ENCODE measurements around the gene GTF2IRD2. TPM values are rescaled to one million over a fixed set of nuclear protein-coding genes. Genes with fewer than 3 reads are reported as not detected.
"Not testable (repeated sequence)": the region's sequence is repeated elsewhere in the genome, so short reads cannot be mapped to it uniquely, and the experiment has no call there.

The GTF2IRD2 gene
- total and polyA plus RNA-seq, 2 of the 4 experiments (the other 2 are of a cell fraction) = 2.9 to 5.2 TPM

DNA sequence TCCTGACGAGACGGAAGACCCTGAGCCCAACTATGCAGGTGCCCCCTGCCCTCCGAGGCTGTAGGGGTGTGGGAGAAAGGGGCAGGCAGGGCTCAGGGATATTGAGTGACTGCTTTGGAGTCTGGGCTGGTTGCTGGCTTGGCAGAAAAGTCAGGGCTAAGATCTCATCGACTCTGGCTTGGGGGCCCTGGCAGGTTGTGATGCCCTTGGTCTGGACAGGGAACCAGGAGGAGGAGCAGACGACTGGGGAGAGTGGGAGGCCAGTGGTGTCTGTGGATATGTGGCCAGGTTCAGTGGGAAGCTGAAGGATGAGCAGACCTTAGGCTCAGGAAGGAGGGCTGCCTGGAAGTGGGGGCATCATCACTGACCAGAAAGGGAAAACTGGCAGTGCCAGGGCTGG is 67.8 kb downstream of the GTF2IRD2 start:
- H3K9ac ChIP-seq (ENCODE audit: low read depth, low read length); POLR2A ChIA-PET (ENCODE audit: unreplicated experiment); H3K4me2 ChIP-seq (ENCODE audit: low read depth, low read length); H3K4ac ChIP-seq (ENCODE audit: low read depth, low read length); H3K23ac ChIP-seq (ENCODE audit: low read depth, low read length); H3K56ac ChIP-seq (ENCODE audit: extremely low read depth, insufficient read depth, low read length); H3K79me1 ChIP-seq (ENCODE audit: low read depth in 1 of 2, low read length in 2 of 2); H3K14ac ChIP-seq (replicated peaks; ENCODE audit: low read depth, low read length); intact Hi-C loops (cut with micrococcal nuclease); H4K8ac ChIP-seq (ENCODE audit: low read depth in 2 of 2, low read length in 2 of 2); DNase-seq; H2BK20ac ChIP-seq (ENCODE audit: low read depth, low read length); CTCF ChIA-PET; H2AFZ ChIP-seq (replicated peaks; ENCODE audit: low read length, poor library complexity); in situ Hi-C loops (cut with MboI; ENCODE audit: low sequenced_read_pairs); BruUV-seq (replicated peaks); H2BK15ac ChIP-seq (ENCODE audit: low read depth, low read length); H3K9me3 ChIP-seq (ENCODE audit: control insufficient read depth, insufficient read depth, low read length); H4K20me1 ChIP-seq (ENCODE audit: insufficient read depth, low read length); H2AK5ac ChIP-seq (ENCODE audit: low read depth, low read length); H3K27me3 ChIP-seq (ENCODE audit: control insufficient read depth, insufficient read depth, low read length); H2AK9ac ChIP-seq (replicated peaks; ENCODE audit: low read depth, low read length, poor library complexity); H2BK120ac ChIP-seq (ENCODE audit: low read depth, low read length); H4K5ac ChIP-seq (ENCODE audit: low read depth, low read length); H3K27ac ChIP-seq (ENCODE audit: insufficient read depth, low read length); H3K4me1 ChIP-seq (ENCODE audit: control insufficient read depth, insufficient read depth, low read length); H3K18ac ChIP-seq (ENCODE audit: low read depth, low read length); dilution Hi-C loops (cut with HindIII; ENCODE audit: low sequenced_read_pairs, unreplicated experiment); H3K36me3 ChIP-seq (ENCODE audit: control insufficient read depth, insufficient read depth, low read length); H3K9me1 ChIP-seq (ENCODE audit: insufficient read depth, low read length); H2BK5ac ChIP-seq (ENCODE audit: low read depth, low read length, poor library complexity, severe bottlenecking); H4K91ac ChIP-seq (ENCODE audit: insufficient read depth, low read depth, low read length); ATAC-seq (ENCODE audit: low read depth); H3K4me3 ChIP-seq (ENCODE audit: insufficient read depth, low read depth, low read length): not testable (repeated sequence)
- 100% methylated on average over 1 of the region's 5 CpGs; no CpG with 5 or more reads in 1 of the 2 experiments for WGBS, 2 experiments (ENCODE audit: extremely low coverage in 2 of 2, insufficient read length in 1 of 2)

- H3K9me1 ChIP-seq (ENCODE audit: insufficient read depth, low read length); H3K9ac ChIP-seq (ENCODE audit: low read depth, low read length); H2AFZ ChIP-seq (replicated peaks; ENCODE audit: low read length, poor library complexity); H3K9me3 ChIP-seq (ENCODE audit: control insufficient read depth, insufficient read depth, low read length); H3K23ac ChIP-seq (ENCODE audit: low read depth, low read length); H3K4me3 ChIP-seq (ENCODE audit: insufficient read depth, low read depth, low read length); ATAC-seq (ENCODE audit: low read depth); H3K18ac ChIP-seq (ENCODE audit: low read depth, low read length); H2BK5ac ChIP-seq (ENCODE audit: low read depth, low read length, poor library complexity, severe bottlenecking); intact Hi-C loops (cut with micrococcal nuclease); H4K5ac ChIP-seq (ENCODE audit: low read depth, low read length); H3K4me1 ChIP-seq (ENCODE audit: control insufficient read depth, insufficient read depth, low read length); POLR2A ChIA-PET (ENCODE audit: unreplicated experiment); CTCF ChIA-PET; H3K79me1 ChIP-seq (ENCODE audit: low read depth in 1 of 2, low read length in 2 of 2); DNase-seq; H3K56ac ChIP-seq (ENCODE audit: extremely low read depth, insufficient read depth, low read length); H3K4me2 ChIP-seq (ENCODE audit: low read depth, low read length); H2BK15ac ChIP-seq (ENCODE audit: low read depth, low read length); H3K14ac ChIP-seq (replicated peaks; ENCODE audit: low read depth, low read length); H2AK9ac ChIP-seq (replicated peaks; ENCODE audit: low read depth, low read length, poor library complexity); H4K20me1 ChIP-seq (ENCODE audit: insufficient read depth, low read length); in situ Hi-C loops (cut with MboI; ENCODE audit: low sequenced_read_pairs); dilution Hi-C loops (cut with HindIII; ENCODE audit: low sequenced_read_pairs, unreplicated experiment); H3K36me3 ChIP-seq (ENCODE audit: control insufficient read depth, insufficient read depth, low read length); H3K27me3 ChIP-seq (ENCODE audit: control insufficient read depth, insufficient read depth, low read length); H2BK20ac ChIP-seq (ENCODE audit: low read depth, low read length); H3K4ac ChIP-seq (ENCODE audit: low read depth, low read length); H2BK120ac ChIP-seq (ENCODE audit: low read depth, low read length); H3K27ac ChIP-seq (ENCODE audit: insufficient read depth, low read length); H4K8ac ChIP-seq (ENCODE audit: low read depth in 2 of 2, low read length in 2 of 2); BruUV-seq (replicated peaks); H2AK5ac ChIP-seq (ENCODE audit: low read depth, low read length); H4K91ac ChIP-seq (ENCODE audit: insufficient read depth, low read depth, low read length): not testable (repeated sequence)
- no CpG with 5 or more reads among the region's 6 CpGs for WGBS, 2 experiments (ENCODE audit: extremely low coverage in 2 of 2, insufficient read length in 1 of 2)
These were observed 69.7 kb downstream of the GTF2IRD2 start for GRCh38 chr7:74781746-74782145.
